Adipose tissue (tissue), 3 donors: ENCODE measurements around the gene ADRB2. TPM values are rescaled to one million over a fixed set of nuclear protein-coding genes. Genes with fewer than 3 reads are reported as not detected.
A peak's percentile ranks its signal among the peaks of the same experiment; 100 is the strongest.

Experiments used
- H3K27ac ChIP-seq: one replicate; pipeline ENCODE4 v1.5.1; 2013; ENCODE audit warnings: low read depth, low read length
- WGBS, 3 donors: extraction: QIAGEN DNeasy Blood & Tissue Kit; methylation state at CpG; one replicate each; pipeline ENCODE4 v1.1.7; 2013; 5-methylcytosine and 5-hydroxymethylcytosine counted together
- polyA plus RNA-seq, 3 donors: library from polyadenylated mRNA; stranded (reverse); fragments of 200-250 nt; gene quantifications; one replicate each; pipeline ENCODE4 v1.2.3, GENCODE V29; 2013
- donor health status: healthy with polysubstance abuse.
- donor health status: Bipolar disorder and iron deficiency.
- donor health status: healthy.

ADRB2 gene
- polyA plus RNA-seq, 3 donors: 0.71 to 12.0 (median 2.4) TPM

- 0 to 2% (median 1%) methylated on average over 9 of the region's 9 CpGs for WGBS, 3 donors
- H3K27ac ChIP-seq: no peak overlapping the region
These were observed 727 bp upstream of the ADRB2 start for GRCh38 chr5:148825716-148826052.

- peak overlapping the region; percentile 3 for H3K27ac ChIP-seq
- WGBS, 3 donors: 5 to 11% (median 5%) methylated on average over 26 to 28 of the region's 28 CpGs
These were observed 294 bp downstream of the ADRB2 start for GRCh38 chr5:148826739-148827070.

GRCh38 chr5:148827723-148828122 lies 1.3 kb downstream of the ADRB2 start:
- 72 to 83% (median 73%) methylated on average over 7 of the region's 7 CpGs for WGBS, 3 donors
- no peak overlapping the region for H3K27ac ChIP-seq

GRCh38 chr5:148828511-148829247 lies 2.3 kb downstream of the ADRB2 start:
- WGBS, 3 donors: 39 to 53% (median 48%) methylated on average over 6 of the region's 6 CpGs
- no peak overlapping the region for H3K27ac ChIP-seq

GRCh38 chr5:148829248-148829594 lies 2.8 kb downstream of the ADRB2 start:
- H3K27ac ChIP-seq: no peak overlapping the region
- WGBS, 3 donors: 72 to 84% (median 83%) methylated on average over 3 of the region's 3 CpGs

GRCh38 chr5:148829734-148830133 lies 3.3 kb downstream of the ADRB2 start:
- H3K27ac ChIP-seq: no peak overlapping the region
- 55 to 72% (median 66%) methylated on average over 5 of the region's 5 CpGs for WGBS, 3 donors

GRCh38 chr5:148830211-148830610 lies 3.8 kb downstream of the ADRB2 start:
- H3K27ac ChIP-seq: no peak overlapping the region
- 60 to 76% (median 76%) methylated on average over 2 of the region's 2 CpGs for WGBS, 3 donors

GRCh38 chr5:148831590-148832565 lies 5.5 kb downstream of the ADRB2 start:
- H3K27ac ChIP-seq: no peak overlapping the region
- 61 to 82% (median 67%) methylated on average over 8 of the region's 8 CpGs for WGBS, 3 donors

DNA sequence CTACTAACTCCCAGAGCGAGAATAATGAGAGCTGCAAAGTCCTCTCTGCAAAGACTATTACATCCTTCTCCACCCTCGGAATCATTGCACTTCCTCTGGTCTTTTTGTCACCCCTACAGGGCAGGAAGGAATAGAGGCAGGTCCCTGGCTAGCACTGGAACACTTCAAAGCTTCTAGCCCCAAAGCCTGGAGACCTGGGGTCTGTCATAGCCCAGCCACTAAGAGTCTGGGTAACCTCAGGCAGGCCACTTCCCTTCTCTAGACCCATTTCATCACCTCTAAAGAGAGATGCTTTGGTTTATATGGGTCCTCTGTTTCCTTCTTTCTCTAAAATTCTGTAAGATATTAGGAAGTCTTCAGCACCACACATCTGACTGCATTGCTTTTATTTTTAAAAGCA lies 6.7 kb downstream of the ADRB2 start:
- no peak overlapping the region for H3K27ac ChIP-seq
- WGBS, 3 donors: 19 to 67% (median 43%) methylated on average over 2 of the region's 2 CpGs

DNA sequence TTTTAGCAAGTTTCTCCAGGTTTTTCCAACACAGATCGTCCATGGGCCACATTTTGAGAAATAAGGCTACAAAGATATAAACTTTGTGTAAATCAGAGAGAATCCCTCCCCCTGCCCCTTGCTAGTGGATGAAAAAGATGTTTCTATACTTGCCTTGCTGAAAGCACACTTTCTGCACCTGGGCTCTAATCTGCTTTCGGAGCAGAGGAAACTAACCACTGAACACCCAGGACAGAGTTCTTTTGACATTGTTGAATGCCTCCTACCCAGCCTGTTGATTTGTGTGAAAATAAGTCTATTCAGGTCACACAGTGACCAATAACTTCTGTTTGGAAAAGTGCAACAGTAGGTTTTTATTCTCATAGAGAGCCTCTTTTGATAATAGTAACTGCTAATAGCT lies 7.5 kb downstream of the ADRB2 start:
- no peak overlapping the region for H3K27ac ChIP-seq
- WGBS, 3 donors: 58 to 92% (median 84%) methylated on average over 2 of the region's 2 CpGs

- 67 to 92% (median 76%) methylated on average over 4 of the region's 4 CpGs for WGBS, 3 donors
- no peak overlapping the region for H3K27ac ChIP-seq
These were observed 8.3 kb downstream of the ADRB2 start for GRCh38 chr5:148834689-148835088.

- 85 to 86% (median 85%) methylated on average over 11 of the region's 11 CpGs for WGBS, 3 donors
- no peak overlapping the region for H3K27ac ChIP-seq
These were observed 10.2 kb downstream of the ADRB2 start for GRCh38 chr5:148836272-148837250.

GRCh38 chr5:148837383-148837782 lies 11.0 kb downstream of the ADRB2 start:
- 93 to 100% (median 99%) methylated on average over 3 of the region's 3 CpGs for WGBS, 3 donors

DNA sequence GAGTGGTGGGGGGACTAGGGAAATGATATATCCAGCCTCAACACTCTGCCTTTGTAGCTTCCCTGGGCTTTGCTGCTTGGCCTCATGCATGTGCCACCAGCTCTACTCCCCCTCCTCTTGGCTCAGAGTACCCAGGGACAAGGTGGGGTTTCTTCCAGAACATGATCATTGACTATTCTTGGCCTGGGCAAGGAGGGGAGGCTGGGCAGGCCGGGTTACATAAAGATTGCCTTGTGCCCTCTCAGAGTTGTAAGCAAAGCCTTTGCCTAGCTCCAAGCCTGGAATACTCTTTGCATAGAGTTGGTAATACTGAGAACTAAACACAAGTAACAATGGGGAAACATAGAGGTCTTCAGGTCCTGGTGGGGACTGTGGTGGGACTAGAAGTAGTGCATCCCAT lies 11.9 kb downstream of the ADRB2 start:
- 67 to 76% (median 68%) methylated on average over 1 of the region's 1 CpG for WGBS, 3 donors
- H3K27ac ChIP-seq: no peak overlapping the region

More at GRCh38 chr5:148837383-148837782, 11.0 kb downstream of the ADRB2 start:
- no peak overlapping the region for H3K27ac ChIP-seq

DNA sequence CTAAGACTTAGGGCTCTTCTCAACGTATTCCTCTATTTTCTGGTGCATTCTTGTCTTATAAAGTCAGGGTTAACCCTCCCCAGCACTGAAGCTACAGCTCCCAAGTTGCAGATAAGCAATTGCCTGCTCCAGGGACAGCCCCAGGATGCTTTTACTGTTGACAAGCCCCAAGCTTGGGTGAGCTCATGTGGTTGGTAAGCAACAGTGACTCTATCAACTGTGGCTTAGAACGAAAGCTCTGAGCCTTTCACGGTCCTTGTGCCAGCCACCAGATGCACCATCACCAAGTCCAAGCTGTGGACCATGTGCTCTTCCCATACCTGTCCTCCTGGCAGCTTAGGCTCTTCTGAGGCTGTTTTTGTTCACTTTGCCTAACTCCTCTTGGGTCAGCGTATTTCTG lies 13.5 kb downstream of the ADRB2 start:
- WGBS, 3 donors: 84 to 89% (median 88%) methylated on average over 4 of the region's 4 CpGs
- no peak overlapping the region for H3K27ac ChIP-seq

- 89 to 92% (median 91%) methylated on average over 1 of the region's 1 CpG for WGBS, 3 donors
- H3K27ac ChIP-seq: no peak overlapping the region
These were observed 14.1 kb downstream of the ADRB2 start for GRCh38 chr5:148840531-148840930.

DNA sequence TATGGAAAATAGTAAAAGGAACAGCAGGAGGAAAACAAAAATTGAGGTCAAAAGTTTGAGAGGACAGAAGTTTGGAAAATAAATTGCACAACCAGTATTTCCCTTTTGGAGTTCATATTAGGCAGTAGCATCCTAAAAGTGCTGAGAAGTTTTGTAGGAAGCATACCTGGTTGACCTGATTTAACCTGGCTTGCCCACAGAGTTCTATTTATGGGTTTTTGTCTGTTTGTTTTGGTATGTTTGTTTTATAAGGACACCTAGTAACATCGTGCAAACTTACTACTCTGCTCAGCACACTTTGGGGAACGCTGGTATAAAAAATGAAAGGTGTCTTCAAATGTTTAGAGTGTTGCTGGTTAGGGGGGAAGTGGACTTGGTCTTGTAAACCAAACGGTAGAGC lies 15.1 kb downstream of the ADRB2 start:
- 35 to 64% (median 60%) methylated on average over 3 of the region's 3 CpGs for WGBS, 3 donors
- no peak overlapping the region for H3K27ac ChIP-seq

DNA sequence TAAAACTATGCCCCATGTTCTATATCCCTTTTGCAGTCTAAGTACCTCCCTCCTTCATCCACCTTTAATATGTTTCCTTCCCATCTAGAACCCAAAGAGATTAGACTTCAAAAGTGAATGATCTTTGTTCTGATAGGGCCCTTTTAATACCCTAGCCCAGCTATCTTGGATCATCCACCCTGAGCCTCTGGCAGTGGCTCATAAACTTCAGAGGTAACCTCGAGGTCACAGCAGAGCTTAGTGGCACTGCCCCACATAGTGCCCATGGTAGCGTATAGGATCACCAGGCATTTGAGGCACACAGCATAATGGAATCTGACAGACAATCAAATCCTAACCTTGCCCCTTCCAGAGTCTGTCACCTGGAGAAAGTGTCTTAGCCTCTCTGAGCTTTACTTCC lies 15.8 kb downstream of the ADRB2 start:
- 85 to 91% (median 88%) methylated on average over 2 of the region's 2 CpGs for WGBS, 3 donors
- no peak overlapping the region for H3K27ac ChIP-seq
